ENCODE measurements around the gene STRA6.
A peak's percentile ranks its signal among the peaks of the same experiment; 100 is the strongest.

STRA6 gene

DNA sequence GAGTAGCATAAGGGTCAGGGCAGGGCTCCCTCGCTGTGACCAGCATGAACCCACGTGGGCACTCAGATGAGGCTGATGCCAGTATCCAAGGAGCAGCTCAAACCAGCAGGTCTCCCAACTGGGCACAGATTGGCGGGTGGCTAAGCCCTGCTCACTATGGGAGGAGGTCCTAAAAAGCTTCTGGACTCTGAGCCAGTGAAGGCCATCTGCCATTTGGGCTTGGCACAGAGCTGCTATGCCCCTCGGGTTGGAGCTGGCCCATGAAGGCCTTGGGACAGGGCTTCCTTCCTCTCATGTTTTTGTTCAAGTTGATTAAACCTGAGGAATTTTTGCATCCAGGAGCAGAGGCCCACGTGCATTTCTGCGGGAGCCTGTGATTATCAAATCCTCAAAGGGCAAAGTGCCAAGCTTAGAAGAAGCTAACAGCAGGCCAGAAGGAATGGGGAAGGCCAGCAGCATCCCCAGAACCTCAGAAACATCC, 4.3 kb upstream of the STRA6 start:
- no peak for DNase-seq

GRCh38 chr15:74205582-74205947, 3.0 kb upstream of the STRA6 start:
- DNase-seq, result no peak

DNA sequence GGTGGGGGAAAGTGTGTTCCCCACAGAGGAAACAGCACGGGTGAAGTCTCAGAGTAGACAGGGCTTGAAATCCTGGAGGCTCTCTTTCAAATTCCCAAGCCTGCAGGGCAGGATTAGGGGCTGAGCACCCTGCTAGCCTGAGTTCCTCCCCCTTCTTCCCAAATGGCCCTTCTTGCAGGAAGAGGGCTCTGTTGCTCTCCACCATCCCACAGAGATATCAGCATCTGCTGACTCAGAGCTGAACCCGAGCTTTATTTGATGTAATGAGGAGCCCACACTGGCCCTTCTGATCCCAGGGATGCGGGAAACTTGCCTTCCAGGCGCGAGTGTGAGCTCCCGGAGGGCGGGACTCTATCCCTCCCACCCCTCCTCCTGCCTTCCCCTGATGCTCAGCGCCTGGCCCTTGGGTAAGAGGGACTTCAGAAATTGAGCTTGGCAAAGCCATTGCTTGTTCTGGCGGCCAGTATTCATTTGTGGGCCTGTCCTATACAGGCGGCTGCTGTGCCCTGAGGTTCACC, 1.4 kb upstream of the STRA6 start:
- DNase-seq, result no peak

DNA sequence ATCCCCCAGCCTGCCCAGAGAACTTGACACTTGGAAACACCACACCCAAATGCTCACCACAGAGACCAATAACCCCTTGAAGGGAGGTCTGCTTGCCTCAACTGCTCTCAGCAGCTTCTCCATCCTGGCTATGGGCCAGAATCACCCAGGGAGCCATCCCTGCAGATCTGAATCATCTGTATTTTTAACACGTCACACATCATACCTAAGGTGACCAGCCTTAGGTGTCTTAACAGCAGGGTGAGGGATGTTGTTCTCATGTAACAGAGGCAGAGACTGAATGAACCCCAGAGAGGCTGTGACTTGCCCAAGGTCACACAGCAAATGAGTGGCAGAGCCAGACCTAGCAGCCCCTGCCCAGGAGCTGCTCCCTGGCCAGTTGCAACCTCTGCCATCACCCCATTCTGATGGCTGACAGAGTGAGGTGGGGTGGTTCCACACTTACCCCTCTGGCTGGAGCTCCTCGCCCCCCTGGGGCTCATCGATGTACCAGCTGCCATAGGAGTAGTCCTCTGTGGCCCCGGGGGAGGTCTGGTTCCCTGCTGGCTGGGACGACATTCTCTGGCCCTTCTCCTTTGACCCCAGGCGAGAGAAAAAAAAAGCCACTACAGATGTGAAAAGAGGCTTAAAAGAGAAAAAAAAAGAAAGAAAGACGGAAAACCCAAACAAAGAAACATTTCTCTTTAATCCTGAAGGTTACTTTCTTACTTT, 722 bp downstream of the STRA6 start:
- DNase-seq, result no peak

GRCh38 chr15:74200871-74201419, 1.6 kb downstream of the STRA6 start:
- no peak for DNase-seq

GRCh38 chr15:74200412-74200815, 2.2 kb downstream of the STRA6 start:
- no peak for DNase-seq

DNA sequence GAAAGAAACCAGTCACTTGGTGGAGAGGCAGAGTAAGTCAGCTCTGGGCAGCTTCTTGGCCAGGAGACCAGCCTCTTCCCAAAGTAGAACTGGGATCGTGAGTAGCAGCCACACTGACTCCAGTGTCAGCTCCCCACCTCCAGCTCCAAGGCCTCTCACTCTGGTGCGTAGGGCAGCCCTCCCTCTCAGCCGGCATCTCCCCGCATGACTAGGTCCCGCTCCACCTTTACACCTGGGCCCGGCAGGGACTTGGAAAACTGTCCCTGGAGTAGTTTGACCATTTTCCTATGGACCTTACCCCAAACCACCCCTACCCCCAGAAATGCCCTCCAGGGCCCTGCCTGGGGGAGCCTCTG, 3.3 kb downstream of the STRA6 start:
- no peak for DNase-seq

DNA sequence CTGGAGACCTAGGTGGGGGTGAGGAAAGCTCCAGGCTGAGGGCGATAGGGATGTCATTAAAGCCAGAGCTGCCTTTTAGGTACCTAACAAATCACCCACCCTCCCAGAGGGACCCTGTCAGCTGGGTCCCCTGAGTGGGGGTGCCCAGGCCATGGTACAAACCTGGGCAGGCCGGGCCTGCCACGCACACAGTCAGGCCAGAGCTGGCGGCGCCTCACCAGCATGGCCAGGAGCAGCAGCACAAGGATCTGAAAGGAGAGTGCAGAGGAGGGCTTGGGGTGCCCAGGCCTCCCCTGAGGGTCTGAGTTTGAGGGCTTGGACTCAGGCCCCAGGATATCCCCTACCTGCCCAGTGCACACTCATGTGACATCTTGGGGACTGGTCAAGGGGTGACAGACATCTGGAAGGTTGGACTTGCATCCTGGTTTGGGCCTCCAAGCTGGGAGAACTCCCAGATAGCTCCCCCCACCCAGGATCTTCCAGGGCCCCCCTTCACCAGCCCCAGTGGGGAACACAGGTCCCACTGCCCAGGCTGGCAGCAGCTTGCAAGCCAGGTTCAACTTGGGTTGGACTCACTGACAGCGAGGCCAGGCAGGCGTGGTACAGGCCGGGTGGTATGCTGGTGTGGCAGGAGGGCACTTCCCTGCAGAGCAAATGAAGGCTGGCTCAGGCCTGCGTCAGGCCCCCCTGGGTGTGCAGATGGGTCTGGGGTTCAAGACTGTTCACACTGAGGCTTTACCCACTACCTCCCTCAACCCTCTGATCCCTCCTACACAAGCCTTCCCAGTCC, 5.2 kb downstream of the STRA6 start:
- no peak for DNase-seq

DNA sequence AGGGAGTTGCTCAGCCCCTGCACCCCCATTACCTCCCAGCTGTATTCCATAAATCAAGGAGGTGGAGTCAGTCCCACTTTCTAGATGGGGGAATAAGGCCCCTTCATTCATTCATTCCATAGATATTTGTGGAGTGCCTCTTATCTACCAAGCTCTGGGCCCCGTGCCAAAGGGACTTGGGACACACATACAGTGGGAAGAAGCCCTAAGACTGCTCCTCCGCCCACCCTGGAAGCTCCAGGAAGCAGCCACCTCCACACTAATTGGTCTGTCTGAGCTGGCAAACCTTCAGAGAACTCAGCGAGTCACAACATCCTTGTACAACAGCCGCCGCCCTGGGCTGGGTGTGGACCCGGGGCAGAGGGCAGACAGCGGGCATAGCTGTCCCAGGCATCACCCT, 6.4 kb downstream of the STRA6 start:
- DNase-seq, result peak; percentile 5

DNA sequence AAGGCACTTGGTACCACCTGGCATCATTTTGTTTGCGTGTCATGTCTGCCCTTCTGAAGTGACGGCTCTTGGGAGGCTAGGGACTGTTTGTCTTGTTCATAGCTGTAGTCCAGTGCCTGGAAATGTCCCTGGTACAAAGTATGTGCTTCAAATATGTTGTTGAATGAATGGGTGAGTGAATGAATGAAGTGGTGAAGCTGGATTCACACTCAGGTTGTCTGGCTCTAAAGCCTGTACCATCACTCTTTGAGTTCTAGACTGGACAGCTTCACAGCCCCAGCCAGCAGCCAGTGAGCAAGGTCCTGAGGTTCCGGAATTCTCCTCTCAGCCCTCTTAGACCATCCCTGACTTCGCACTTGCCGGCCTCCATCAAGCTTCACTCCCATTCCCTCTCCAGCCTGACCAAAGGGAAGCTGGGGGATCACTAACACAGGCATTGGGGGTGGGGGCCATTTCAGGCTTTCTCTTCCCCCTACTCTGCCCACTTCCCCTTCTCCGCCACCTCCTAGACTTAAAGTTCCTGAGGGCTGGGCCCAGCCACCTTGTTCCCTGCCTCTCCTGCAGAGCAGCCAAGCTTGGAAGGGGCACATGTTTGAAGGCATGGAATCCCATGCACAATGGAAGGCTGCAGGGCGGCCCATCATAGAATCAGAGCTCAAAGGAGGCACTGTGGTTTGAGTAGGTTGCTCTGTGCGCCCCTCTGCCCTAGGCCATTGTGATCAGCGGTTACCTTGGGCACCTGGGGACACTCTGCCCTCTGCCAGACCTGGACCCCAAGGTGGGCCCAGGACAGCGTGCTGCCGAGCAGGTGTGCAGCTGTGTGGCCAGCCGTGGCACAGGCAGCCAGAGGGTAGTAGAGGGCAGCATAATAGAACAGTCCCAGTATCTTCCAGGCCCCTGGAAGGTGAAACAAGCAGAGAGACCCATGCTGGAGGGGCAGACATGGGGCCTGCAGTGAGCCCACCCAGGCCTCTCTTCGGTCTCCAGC, 7.7 kb downstream of the STRA6 start:
- DNase-seq, result no peak

- no peak for DNase-seq
These were observed 8.7 kb downstream of the STRA6 start for GRCh38 chr15:74193905-74194304.

GRCh38 chr15:74193299-74193718, 9.3 kb downstream of the STRA6 start:
- no peak for DNase-seq

GRCh38 chr15:74192751-74193150, 9.8 kb downstream of the STRA6 start:
- no peak for DNase-seq

GRCh38 chr15:74191798-74192197, 10.8 kb downstream of the STRA6 start:
- no peak for DNase-seq

- DNase-seq, result no peak
These were observed 14.4 kb downstream of the STRA6 start for GRCh38 chr15:74188216-74188615.

DNA sequence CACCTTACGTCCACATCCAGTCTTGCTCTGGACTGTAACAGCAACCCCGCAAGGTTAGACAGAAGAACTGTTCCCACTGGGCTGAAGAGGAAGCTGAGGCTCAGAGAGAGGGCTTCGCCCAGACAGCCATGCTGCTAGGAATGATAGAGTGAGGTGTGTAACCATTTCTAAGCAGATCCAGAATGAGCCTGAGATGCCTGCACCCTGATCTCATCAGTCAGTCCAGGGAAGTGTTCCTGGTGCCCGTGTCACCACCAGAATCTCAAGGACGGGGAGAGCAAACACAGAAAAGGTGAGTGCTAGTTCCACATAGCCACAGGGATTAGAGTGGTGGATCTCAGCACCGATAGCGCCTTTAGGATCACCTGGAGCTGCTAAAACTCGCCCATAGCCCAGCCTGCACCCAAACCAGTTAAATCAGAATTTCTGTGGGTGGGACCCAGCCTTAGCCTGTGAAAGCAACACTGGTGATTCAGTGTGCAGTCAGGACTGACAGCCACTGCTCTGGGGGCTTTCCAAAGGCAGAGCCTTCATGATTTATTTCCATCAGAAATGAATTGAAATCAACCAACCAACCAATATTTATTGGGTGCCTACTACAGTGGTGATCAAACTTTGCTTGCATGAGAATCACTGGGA, 16.8 kb downstream of the STRA6 start:
- no peak for DNase-seq

DNA sequence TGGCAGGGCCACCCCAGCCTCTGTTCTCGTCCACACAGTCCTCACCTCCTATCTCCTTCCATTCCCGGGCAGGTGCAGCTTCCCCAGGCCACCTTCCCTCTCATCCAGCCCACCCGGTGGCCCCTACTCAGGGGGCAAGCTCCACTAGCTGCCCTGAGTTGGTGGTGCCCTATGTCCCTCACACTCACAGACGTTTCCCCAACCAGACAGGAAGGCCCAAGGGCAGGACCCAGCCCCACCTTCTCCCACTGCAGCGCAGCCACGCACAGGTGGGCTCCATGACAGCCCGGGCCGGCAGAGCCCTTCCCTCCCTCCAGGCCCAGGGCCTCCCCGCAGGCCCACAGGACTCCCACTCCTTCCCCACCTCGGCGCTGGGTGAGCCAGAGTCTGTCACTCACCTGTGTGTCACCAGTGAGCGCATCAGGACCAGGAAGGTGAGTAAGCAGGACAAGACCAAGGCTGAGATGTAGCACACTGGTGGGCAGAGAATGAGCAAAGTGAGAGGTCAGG, 17.9 kb downstream of the STRA6 start:
- no peak for DNase-seq

DNA sequence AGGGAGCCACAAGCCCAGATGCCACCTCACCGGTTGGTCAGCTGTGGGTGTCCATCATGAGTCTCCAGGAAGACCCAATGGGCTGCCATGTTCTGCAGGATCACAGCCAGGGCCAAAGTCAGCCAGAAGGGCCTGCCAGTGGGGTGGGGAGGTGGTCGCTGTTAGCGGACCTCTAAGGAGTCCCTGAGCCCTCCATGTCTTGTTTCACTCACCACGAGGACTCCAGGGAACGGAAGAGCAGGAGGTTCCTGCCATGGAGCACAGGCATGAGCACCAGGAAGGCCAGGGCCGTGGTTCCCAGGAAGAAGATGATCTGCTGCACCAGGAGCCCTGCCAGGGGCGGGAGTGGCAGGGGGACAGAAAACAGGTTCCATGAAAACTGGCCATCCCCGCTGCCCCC, 20.5 kb downstream of the STRA6 start:
- no peak for DNase-seq

- DNase-seq, result no peak
These were observed 21.5 kb downstream of the STRA6 start for GRCh38 chr15:74180881-74181602.

GRCh38 chr15:74179983-74180880, 22.4 kb downstream of the STRA6 start:
- no peak for DNase-seq
